Fibroblast of skin of left quadriceps (primary cell): Measurements from ENCODE around the gene JAZF1.

Experiments
- DNase-seq, 2 experiments: peaks; one replicate each; pipeline ENCODE4 v3.0.0-alpha.2; 2013; ENCODE audit warnings: low read depth in 2 of 2

Gene JAZF1

GRCh38 chr7:28075674-28076358, 104.8 kb downstream of the JAZF1 start:
- no peak for DNase-seq

DNA sequence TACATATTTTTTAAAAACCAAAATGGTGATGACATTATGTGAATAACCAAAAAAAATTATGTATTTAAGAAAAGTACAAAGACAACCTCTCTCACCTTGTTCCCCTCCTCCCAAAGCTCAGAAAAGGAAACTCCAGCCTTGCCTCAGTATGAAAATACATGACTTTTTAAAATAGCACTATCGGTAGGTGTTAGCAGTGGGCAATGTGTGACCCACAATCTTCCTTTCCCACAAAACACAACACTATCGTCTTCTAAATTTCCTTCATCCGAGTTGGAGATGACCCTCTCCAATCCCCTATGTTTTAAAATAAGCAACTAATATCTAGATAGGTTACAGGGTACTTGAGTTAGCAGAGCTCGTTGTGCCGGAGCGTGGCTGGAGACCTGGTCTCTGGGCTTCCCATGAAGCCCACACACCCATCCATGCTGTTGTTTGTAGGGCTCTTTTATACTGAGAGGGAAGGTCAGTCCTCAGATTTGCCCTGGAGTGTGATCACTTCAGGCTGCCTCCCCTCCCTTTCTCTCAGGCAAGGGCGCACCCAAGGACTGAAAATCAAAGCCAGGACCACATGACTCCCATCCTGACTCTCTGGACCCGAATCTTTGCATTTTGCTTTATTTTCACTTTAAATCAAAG, 107.6 kb downstream of the JAZF1 start:
- DNase-seq, result no peak

DNA sequence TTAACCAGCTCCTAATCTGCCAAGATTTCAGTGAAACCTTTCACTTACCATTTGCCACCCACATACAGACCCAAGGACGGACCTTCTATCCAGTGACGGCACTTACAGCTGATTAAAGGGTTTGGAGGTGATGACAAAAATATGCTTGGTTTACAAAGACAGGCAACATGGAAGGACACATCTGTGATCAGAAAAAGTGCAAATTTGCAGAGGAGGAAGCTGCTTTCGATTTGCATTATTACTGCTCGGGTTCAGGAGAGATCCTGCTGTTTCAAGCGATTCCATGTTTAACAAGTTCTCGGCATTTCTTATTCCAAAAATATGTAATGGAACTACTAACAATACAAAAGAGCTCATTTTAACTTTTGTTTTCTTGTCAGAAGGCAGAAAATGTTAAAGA, 109.0 kb downstream of the JAZF1 start:
- DNase-seq, result no peak

DNA sequence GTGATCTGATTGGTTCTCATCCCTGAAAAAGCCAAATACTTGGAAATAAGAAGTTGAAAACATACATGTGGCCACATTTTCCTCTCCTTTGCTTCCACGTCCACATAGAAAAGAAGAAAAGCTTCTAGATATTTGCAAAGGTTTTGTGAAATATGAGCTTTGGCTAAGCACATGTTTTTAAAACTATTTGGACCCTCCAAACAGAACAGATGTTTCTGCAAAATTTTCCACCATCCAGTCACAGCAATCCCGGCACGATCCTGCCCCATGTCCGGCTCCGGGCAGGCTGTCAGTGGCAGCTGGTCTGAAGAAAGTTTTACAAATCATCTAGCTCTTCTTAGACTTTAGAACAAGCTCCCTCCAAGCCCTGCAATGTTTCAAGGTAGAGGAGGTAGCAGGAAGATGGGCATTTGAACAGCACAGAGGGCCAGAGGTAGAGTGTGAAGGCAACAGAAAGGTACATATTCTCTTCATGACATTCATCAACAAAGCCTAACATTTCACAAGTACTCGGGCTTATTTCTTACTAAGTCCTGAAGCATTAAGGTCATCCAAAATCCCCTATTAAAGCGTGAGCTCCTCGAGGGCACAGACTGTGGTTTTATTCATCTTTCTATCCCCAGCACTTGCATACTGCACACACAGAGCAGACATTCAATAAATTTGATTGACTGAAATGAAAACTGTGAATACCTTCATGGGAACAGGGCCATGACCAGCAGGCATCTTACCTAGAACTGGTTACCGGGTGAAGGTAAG, 110.1 kb downstream of the JAZF1 start:
- no peak for DNase-seq

- DNase-seq, result peak; percentile 83 to 86
Observed at GRCh38 chr7:28069807-28070206, 110.8 kb downstream of the JAZF1 start.

DNA sequence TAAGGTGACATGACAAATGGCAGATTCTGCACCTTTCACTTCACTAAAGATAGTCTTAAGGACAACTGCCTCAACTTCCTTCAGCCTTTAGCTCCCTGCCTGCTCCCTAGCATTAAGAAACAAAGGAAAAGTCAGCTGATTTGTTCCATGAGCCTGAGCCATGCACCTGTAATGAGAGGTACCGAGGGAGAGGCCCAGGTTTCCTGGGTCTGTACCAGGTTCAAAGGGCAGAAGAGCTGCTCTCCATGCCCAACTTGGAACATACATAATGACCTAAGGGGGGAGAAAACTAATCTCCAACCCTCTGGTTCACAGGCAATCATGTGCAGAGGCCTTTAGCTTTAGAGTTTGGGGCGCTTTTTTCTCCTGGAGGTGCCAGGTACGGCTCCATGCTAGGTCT, 111.2 kb downstream of the JAZF1 start:
- no peak for DNase-seq

DNA sequence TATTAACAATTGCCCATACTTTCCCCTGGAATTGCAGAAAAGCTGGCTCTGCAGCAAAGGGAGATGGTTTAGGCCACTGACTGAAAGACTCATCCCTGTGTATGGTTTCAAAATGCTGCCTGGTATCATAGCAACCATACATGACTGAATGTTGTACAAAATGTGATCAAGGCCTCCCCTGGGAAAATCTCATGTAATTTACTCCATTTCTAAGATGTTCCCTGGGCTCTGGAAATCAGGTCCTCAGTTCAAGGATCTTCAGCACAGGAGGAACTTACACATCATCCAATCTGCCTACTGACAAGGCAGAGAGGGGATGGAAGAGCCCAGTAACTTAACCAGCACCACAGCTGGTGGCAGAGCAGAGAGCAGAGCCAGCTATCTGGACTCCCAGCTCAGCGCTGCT, 111.8 kb downstream of the JAZF1 start:
- peak in 1 of 2 experiments; percentile 65 for DNase-seq

GRCh38 chr7:28067171-28067570, 113.4 kb downstream of the JAZF1 start:
- no peak for DNase-seq

- DNase-seq, result no peak
Observed at GRCh38 chr7:28065721-28066285, 114.8 kb downstream of the JAZF1 start.

DNA sequence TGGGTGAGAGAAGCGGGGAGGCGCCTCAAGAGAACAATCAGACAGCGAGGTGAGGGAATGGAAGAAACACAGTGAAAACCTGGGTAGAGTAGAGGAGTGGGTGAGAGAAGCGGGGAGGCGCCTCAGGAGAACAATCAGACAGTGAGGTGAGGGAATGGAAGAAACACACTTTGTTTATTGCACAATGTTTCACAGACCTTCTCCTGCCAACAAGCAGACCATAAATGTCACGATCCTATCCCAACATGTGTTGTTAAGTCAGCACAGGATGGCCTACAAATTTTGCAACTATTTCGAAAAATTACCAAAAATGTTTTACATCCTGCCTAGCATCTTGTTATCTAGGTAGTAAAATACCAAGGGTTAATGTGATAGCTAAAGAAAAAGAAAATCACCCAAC, 115.3 kb downstream of the JAZF1 start:
- DNase-seq, result no peak

- DNase-seq, result no peak
Observed at GRCh38 chr7:28064437-28064836, 116.2 kb downstream of the JAZF1 start.

DNA sequence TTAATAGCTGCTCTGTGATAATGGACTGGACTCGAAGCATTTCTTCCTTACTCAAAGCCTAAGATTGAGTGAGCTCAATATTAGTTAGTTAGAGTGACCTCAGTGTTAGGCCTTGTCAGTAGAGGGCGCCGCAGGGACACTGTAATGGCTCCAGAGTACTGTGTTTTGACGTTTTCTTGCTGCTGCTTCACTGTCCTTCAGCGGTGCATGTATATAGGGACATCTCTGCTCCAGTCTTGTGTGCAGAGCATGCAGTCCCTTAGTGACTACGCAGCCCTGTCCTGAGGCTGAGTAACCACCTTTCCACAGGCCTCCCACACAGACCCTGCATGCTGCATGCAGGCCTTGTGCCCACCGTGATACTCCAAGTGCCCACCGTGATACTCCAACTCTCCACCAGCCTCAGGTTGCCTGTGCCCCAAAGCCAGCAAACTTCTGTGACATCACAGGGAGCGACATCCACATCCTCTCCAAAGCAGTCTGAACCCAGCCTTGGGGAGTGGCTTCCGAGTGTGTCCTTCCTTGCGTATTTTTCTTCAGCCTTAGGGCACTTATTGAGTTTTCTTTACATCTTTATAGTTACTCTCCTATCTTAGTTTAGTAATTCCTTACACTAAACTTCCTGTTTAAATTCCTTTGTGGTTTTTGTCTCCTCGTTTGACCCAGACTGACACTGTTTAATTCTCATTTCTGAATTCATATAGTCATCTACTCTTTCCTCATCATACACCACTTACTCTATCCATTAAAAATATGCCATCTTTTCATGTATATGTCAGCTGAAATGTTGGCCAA, 118.2 kb downstream of the JAZF1 start:
- peak in 1 of 2 experiments; percentile 63 for DNase-seq

GRCh38 chr7:28061824-28062196, 118.8 kb downstream of the JAZF1 start:
- DNase-seq, result no peak

DNA sequence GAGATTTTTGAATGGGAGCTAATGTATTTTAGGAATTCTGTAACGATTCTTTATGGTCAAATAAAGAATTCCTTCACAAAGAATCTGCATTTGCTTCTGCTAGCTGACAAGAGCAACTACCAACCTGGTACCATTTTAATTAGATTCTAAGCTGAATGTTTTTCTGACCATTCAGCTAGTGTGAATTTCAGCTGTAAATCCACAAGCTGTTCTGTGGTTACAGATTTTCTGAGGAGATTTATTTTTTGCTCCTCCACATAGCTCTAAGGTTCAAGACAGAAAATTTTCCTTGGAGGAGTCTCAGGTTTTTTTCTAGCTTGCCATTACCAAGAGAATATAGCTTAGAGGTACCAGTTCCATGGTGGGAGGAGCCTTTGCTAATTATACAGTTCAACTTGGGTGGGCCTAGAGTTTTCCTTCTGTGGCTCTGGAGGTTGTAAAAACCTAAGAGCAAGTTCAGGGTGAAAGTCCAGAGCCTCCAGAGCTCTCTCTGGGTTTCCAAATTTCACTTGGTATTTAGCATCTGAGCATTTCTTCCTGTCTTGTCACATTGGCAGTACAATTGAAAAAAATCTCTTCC, 120.1 kb downstream of the JAZF1 start:
- no peak for DNase-seq

DNA sequence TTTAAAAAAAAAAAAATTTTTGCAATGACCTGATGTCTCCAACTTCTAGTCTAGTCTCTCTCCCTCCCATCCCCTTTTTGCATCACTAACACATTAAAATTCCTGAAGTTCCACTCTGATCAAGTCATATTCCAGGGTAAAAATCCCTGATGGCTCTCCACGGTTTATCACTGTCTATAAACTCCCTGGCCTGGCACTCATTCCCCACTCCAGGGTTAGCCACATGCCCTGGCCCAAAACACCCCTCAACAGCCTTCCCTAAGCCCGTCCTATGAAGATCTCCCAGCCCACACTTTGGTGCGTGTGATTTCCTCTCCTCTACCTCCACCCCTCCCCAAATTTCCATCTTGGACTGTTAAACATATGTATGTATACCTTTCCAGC, 125.4 kb downstream of the JAZF1 start:
- DNase-seq, result no peak

- DNase-seq, result no peak
Observed at GRCh38 chr7:28054531-28055160, 125.9 kb downstream of the JAZF1 start.

GRCh38 chr7:28052933-28053332, 127.7 kb downstream of the JAZF1 start:
- DNase-seq, result peak in 1 of 2 experiments; percentile 55

DNA sequence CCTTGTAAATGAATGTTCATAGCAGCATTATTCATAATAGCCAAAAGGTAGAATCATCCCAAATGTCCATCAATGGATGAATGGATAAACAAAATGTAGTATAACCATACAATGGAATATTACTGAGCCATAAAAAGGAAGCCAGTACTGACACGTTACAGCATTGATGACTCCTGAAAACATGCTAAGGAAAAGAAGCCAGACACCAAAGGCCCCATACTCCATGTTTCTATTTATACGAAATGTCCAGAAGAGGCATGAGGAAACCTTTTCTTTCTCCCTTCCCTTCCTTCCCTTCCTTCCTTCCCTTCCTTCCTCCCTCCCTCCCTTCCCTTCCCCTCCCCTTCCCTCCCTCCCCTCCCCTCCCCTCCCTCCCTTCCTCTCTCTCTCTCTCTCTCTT, 131.9 kb downstream of the JAZF1 start:
- DNase-seq, result no peak

- DNase-seq, result no peak
Observed at GRCh38 chr7:28046035-28046434, 134.6 kb downstream of the JAZF1 start.

DNA sequence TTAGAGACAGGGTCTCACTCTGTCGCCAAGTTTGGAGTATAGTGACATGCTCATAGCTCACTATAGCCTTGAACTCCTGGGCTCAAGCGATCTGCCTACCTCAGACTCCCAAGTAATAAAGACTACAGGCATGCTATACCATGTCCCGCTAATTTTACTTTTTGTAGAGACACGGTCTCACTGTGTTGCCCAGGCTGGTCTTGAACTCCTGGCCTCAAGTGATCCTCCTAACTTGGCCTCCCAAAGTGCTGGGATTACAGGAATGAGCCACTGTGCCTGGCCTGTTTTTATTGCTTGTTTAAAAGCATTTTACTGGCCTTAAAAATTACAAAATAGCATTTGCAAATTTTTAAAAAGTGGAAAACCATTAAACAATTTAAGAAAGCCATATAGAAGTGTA, 135.0 kb downstream of the JAZF1 start:
- DNase-seq, result no peak

- DNase-seq, result no peak
Observed at GRCh38 chr7:28044825-28045224, 135.8 kb downstream of the JAZF1 start.
